Measurements from ENCODE around the gene SIRPD.
"Not testable (repeated sequence)": the region's sequence is repeated elsewhere in the genome, so short reads cannot be mapped to it uniquely, and the experiment has no call there.

Gene SIRPD

DNA sequence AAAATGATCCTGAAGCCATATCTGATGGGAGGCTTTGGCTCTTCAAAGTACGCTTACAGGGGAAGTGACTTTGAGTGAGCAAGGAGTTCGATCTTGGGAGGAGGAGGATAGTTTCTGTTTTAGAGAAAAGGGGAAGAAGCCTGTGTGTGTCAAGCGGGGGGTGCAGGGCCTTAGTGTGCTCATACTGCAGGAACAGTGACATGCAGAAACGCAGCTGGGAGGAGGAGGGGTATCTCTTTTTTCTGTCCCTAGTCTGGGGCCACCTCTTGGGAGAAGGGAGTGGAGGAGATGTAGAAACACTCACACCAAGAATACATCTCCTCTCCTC lies 19.8 kb downstream of the SIRPD start:
- DNase-seq (ENCODE audit: low read depth), result no peak

GRCh38 chr20:1536893-1537730 lies 20.4 kb downstream of the SIRPD start:
- DNase-seq (ENCODE audit: low read depth), result no peak

DNA sequence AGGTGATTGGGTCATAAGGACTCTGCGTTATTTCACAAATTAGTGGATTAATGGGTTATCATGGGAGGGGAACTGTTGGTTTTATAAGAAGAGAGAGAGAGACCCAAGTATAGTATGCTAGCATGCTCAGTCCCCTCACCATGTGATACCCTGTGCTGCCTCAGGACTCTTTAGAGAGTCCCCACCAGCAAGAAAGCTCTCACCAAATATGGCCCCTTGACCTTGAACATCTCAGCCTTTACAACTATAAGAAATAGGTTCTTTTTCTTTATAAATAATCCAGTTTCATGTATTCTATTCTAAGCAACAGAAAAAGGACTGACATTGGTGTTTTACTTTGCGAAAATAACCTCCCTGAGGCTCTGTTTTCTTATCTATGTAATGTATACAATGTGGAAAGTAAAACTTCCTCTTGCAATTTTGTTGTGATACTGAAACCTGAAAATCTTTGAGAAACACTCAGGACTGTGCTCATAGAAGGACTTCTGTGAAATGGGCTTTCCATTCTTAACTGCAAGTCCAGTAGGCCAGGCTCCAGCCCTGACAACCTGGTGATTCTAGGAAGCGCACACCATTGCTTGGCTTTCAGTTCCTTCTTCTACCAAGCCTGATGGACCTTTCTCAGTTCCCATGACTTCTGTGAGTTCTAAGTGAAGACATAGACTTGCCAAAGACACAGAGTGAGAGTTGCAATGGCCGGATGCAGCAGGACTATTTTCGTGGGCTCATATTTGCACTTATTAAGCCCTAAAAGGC lies 21.9 kb downstream of the SIRPD start:
- DNase-seq (ENCODE audit: low read depth), result no peak

DNA sequence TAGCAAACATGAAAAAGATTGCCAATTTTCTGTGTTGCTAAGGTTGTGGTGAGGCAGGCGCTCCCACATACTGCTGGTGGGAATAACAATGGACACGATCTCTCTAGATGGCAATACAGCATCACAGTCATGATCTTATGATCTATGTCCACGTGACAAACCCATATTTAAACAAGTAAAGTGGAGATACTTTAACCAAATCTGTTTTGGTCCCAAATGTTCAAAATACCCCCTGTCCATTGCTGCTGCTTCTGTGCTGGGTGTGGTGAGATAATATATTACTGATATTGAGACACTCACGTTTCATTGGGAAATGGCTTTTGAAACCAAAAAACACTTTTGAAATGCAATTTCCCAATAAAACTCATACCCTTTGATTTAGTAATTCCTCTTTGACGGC lies 23.0 kb downstream of the SIRPD start:
- no peak for DNase-seq (ENCODE audit: low read depth)

DNA sequence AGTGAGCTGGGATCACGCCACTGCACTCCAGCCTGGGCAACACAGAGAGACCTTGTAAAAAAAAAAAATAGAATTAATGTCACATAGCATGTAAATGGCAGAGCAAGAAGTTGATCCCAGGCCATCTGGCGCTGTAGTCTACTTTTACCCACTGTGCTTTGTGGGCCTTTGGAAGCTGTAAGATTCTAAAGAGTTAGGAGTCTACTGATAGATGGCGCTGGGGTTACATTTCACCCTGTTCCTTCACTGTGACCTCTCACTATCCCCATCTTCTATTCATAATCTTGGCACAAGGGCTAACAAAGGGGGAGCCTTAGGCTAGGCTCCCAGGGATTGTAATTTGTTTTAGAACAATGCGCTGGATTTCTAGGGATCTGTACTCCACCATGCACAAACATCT lies 24.4 kb downstream of the SIRPD start:
- DNase-seq (ENCODE audit: low read depth), result no peak

GRCh38 chr20:1528811-1529210 lies 28.7 kb downstream of the SIRPD start:
- DNase-seq (ENCODE audit: low read depth), result no peak

- DNase-seq (ENCODE audit: low read depth), result no peak
Observed at GRCh38 chr20:1527923-1528322, 29.6 kb downstream of the SIRPD start.

- DNase-seq (ENCODE audit: low read depth), result no peak
Observed at GRCh38 chr20:1526896-1527295, 30.6 kb downstream of the SIRPD start.

- DNase-seq (ENCODE audit: low read depth), result no peak
Observed at GRCh38 chr20:1526310-1526709, 31.2 kb downstream of the SIRPD start.

DNA sequence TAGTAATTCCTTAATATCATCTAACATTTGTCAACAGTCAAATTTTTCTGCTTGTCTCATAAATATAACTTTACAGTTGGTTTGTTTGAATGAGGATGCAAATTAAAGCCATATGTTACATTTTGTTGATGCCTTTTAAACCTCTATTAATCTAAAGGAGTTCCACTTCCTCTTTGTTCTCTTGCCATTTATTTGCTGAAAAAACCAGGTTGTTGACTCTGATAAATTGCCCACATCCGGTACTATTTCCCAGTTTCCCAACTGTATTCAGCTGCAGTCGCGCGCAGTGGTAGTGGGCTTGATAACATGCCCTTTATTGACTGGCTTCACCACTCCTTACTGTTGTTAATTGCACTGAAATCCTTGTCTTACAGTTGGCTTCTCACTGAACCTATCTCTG lies 33.5 kb downstream of the SIRPD start:
- DNase-seq (ENCODE audit: low read depth), result no peak

DNA sequence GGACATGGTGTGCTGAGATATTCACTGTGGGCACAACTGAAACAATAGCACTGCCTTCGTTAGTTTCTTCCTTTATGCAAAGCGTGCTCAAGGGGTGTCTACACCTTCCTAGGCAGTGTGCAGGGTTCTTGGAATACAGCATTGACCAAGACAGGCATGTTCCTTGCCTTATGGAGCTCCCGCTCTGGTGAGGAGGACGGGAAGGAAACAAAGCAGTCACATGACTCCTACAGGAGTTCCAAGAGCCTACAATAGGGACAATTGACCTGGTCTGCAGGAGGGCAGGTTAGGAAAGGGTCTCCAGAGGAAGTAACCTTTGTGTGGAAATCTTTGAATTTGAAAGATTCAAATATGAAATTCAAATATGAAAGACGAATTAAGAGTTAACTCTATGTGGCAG lies 40.5 kb downstream of the SIRPD start:
- DNase-seq (ENCODE audit: low read depth), result no peak

GRCh38 chr20:1513801-1514200 lies 43.7 kb downstream of the SIRPD start:
- DNase-seq (ENCODE audit: low read depth), result no peak

GRCh38 chr20:1509237-1509636 lies 48.3 kb downstream of the SIRPD start:
- no peak for DNase-seq (ENCODE audit: low read depth)

DNA sequence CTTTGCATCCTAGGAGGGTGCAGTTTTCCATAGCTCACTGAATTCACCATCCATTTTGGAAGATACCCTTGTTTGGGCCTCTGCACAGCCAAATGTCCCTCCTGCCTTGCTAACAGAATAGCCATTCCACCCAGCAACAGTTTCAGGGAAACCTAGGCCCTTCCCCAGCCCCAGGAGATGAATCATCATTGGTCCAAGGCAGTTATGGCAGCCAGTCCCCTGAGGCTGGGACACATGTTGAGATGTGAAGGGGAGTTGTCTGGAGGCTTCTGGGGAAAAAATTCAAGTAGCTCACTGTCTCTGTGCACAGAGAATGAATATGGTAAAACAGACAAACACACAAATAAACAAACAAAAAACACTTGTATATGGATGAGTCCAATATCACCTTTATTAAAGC lies 48.9 kb downstream of the SIRPD start:
- no peak for DNase-seq (ENCODE audit: low read depth)

- DNase-seq (ENCODE audit: low read depth), result no peak
Observed at GRCh38 chr20:1507276-1507675, 50.2 kb downstream of the SIRPD start.

DNA sequence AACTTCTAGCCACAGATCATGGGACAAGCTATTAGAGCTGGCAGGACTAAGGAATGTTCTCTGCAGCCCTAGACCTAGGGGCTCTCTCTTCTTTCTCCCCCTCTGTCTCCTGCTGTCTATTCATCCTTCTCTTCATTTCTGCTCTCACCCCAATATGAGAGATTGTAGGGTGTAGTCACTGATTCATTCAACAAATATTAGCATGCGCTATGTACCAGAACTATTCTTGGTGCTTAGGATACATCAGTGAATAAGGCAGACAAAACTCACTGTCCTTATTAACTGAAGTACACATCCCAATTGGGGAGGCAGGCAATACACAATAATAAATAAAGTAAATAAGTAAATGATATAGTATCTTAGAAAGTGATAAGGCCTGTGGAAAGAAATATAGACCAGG lies 51.6 kb downstream of the SIRPD start:
- DNase-seq (ENCODE audit: low read depth), result no peak

- no peak for DNase-seq (ENCODE audit: low read depth)
Observed at GRCh38 chr20:1505361-1505760, 52.1 kb downstream of the SIRPD start.

DNA sequence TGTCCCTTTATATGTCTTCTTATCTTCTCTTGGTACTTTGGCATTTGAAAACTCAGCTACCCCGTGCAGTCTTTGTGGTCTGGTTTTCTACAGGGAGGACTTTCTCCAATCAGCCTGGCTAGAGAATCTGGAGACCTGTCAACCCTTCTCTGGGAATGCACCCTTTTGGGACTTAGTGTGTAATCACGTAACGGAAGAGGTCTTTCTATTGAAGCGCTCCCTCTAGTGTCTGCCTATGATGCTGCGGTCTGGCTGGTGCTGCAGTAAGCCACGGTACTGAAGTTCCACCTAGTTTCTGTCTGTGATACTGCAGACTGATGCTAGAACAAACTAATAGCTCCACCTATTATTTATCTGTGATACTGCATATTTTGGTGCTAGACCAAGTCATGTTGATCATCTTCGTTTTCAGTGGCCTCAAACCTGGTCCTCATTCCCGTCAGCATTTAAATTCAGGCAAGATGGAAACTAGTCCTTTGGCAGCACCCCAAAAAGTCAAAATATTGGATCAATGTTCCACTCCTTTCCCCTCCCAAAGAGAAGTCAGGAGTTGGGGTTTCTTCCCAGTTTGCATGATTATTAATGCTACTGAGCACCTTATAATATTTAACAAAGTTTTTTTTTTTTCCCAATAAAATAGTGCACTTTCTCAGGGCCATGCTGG lies 53.8 kb downstream of the SIRPD start:
- DNase-seq (ENCODE audit: low read depth), result peak; percentile 81

GRCh38 chr20:1500496-1500895 lies 57.0 kb downstream of the SIRPD start:
- no peak for DNase-seq (ENCODE audit: low read depth)

DNA sequence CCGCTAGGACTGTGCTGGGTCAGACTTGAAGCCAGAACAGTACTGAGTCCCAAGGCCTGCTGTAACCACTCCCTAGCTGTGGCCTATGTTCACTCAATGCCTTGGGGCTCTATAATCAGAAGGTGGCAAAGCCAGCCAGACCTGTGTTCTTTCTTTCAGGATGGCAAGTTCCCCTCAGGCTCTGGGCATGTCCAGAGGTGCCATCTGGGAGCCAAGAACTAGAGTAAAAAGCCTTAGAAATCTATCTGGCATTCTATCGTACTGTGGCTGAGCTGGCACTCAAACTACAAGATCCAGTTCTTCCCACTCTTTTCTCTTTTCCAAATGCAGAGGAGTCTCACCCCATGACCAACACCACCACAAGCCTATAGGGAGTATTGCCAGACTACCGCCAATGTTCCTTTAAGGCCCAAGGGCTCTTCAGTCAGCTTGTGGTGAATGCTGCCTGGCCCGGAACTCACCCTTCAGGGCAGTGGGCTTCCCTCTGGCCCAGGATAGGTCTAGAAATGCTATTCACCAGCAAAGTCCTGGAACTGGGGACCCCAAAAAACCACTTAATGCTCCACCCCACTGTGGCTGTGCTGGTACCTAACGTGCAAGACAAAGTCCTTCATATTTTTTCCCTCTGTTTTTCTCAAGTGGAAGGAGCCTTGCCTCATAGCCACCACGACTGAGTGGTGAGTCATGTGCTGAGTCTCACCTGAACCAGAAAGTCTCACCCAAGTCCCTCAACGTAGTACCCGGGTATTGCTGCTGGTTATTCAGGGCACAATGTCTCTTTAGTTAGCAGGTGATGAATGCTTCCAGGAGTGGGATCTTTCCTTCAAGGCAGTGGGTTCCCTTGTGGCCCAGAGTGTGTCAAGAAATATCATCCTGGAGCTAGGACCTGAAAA lies 57.7 kb downstream of the SIRPD start:
- DNase-seq (ENCODE audit: low read depth), result no peak

DNA sequence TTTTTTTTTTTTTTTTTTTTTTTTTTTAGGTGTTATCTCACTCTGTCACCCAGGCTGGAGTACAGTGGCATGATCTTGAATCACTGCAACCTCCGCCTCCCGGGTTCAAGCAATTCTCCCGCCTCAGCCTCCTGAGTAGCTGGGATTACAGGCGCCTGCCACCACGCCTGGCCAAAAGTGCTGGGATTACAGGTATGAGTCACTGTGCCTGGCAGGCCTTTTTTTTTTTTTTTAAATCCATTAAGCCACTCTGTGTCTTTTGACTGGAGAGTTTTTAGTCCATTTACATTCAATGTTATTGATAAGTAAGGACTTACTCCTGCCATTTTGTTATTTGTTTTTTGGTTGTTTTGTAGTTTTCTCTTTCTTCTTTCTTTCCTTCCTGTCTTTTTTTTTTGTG lies 60.1 kb downstream of the SIRPD start:
- not testable (repeated sequence) for DNase-seq (ENCODE audit: low read depth)

DNA sequence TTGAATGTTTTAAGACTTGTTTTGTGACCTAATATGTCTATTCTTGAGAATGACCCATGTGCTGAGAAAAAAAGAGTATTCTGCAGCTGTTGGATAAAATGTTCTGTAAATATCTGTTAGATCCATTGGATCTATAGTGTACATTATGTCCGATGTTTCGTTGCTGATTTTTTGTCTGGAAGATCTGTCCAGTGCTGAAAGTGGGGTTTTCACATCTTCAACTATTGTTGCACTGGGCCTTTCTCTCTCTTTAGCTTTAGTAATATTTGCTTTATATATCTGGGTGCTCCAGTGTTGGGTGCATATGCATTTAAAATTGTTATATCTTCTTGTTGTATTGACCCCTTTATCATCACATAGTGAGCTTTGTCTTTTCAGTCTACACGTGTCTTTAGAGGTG lies 60.6 kb downstream of the SIRPD start:
- no peak for DNase-seq (ENCODE audit: low read depth)

All from non-pigmented ciliary epithelial cell (primary cell).